HEK293 (cell line): ENCODE data around the gene ABR.
A peak's percentile ranks its signal among the peaks of the same experiment; 100 is the strongest.

Experiments
- CTCF ChIA-PET: fragments of 350-600 bp; formaldehyde crosslinking; extraction: SDS; loops from one replicate; lab custom pipeline; 2021; ENCODE audit warnings: antibody characterized with exemption; lab: Yijun Ruan, JAX
- POLR2A ChIA-PET: fragments of 300-600 bp; formaldehyde crosslinking; extraction: SDS; loops from one replicate; lab custom pipeline; 2020; ENCODE audit warnings: antibody characterized with exemption, inconsistent platforms; lab: Yijun Ruan, JAX
- H3K27ac ChIP-seq: fragments of 200-500 bp; sonication (Bioruptor generic); 2 replicates; pipeline ENCODE4 v1.5.1; 2014; ENCODE audit warnings: low read depth, low read length, control low read depth, inconsistent platforms; ENCODE audit errors: extremely low read depth
- H3K36me3 ChIP-seq, 2 experiments: fragments of 200-500 bp in 1 of 2; sonication (Bioruptor generic) in 1 of 2; 1 replicate in 1 of 2; 2 replicates in 1 of 2; pipeline ENCODE4 v1.5.1; 2014 to 2017; ENCODE audit warnings: inconsistent platforms in 2 of 2, low read length in 2 of 2; ENCODE audit not compliant: control insufficient read depth in 2 of 2, insufficient read depth in 1 of 2
- H3K4me1 ChIP-seq: fragments of 200-500 bp; sonication (Bioruptor generic); 2 replicates; pipeline ENCODE4 v1.5.1; 2014; ENCODE audit warnings: mild to moderate bottlenecking, low read length, inconsistent platforms; ENCODE audit not compliant: control insufficient read depth, insufficient read depth
- H3K4me3 ChIP-seq: 2 replicates; pipeline ENCODE4 v1.5.1; 2011; ENCODE audit warnings: low read depth, mild to moderate bottlenecking, control low read depth, low read length, moderate library complexity
- H3K9me3 ChIP-seq: fragments of 200-500 bp; sonication (Bioruptor generic); 2 replicates; pipeline ENCODE4 v1.5.1; 2014; ENCODE audit warnings: low read depth, low read length, inconsistent platforms; ENCODE audit not compliant: control insufficient read depth, insufficient read depth
- ELK4 ChIP-seq: IDR thresholded peaks from 2 replicates; pipeline ENCODE4 v1.6.1; 2011; ENCODE audit warnings: mild to moderate bottlenecking, low read depth, low read length, borderline replicate concordance
- HOXA7 ChIP-seq: sonication (generic); formaldehyde crosslinking; IDR thresholded peaks from 2 replicates; pipeline ENCODE4 v1.8.1; 2022; ENCODE audit warnings: missing genetic modification reagents, borderline replicate concordance
- HOXC10 ChIP-seq: sonication (generic); formaldehyde crosslinking; IDR thresholded peaks from 2 replicates; pipeline ENCODE4 v1.8.1; 2023; ENCODE audit warnings: mild to moderate bottlenecking, missing genetic modification reagents
- KLF10 ChIP-seq: fragments of 450-650 bp; IDR thresholded peaks from 2 replicates; pipeline ENCODE4 v1.5.1; 2018; ENCODE audit warnings: missing biosample characterization, mild to moderate bottlenecking, missing genetic modification characterization
- PRDM2 ChIP-seq: fragments of 450-650 bp; formaldehyde crosslinking; IDR thresholded peaks from 2 replicates; pipeline ENCODE4 v1.5.1; 2016; ENCODE audit warnings: missing biosample characterization, missing genetic modification characterization, borderline replicate concordance
- TRIM28 ChIP-seq: IDR thresholded peaks from 2 replicates; pipeline ENCODE4 v1.6.1; 2011; ENCODE audit warnings: low read length, control low read depth, borderline replicate concordance
- ZBTB17 ChIP-seq: fragments of 450-650 bp; formaldehyde crosslinking; IDR thresholded peaks from 2 replicates; pipeline ENCODE4 v1.5.1; 2016; ENCODE audit warnings: missing biosample characterization, missing genetic modification characterization
- ZFHX2 ChIP-seq: fragments of 450-650 bp; formaldehyde crosslinking; conservative IDR thresholded peaks from 2 replicates; pipeline ENCODE4 v1.5.1; 2016; ENCODE audit warnings: missing biosample characterization, missing genetic modification characterization
- ZFP69B ChIP-seq: fragments of 450-650 bp; formaldehyde crosslinking; IDR thresholded peaks from 2 replicates; pipeline ENCODE4 v1.5.1; 2016; ENCODE audit warnings: missing biosample characterization, missing genetic modification characterization
- ZNF157 ChIP-seq: fragments of 450-650 bp; formaldehyde crosslinking; IDR thresholded peaks from 2 replicates; pipeline ENCODE4 v1.5.1; 2016; ENCODE audit warnings: missing biosample characterization, missing genetic modification characterization
- ZNF311 ChIP-seq: fragments of 450-650 bp; formaldehyde crosslinking; IDR thresholded peaks from 2 replicates; pipeline ENCODE4 v1.5.1; 2017; ENCODE audit warnings: missing biosample characterization, missing genetic modification characterization, borderline replicate concordance
- ZNF391 ChIP-seq: fragments of 450-650 bp; formaldehyde crosslinking; IDR thresholded peaks from 2 replicates; pipeline ENCODE4 v1.5.1; 2016; ENCODE audit warnings: low read depth, missing biosample characterization, missing genetic modification characterization, borderline replicate concordance
- ZNF473 ChIP-seq: fragments of 450-650 bp; formaldehyde crosslinking; IDR thresholded peaks from 2 replicates; pipeline ENCODE4 v1.5.1; 2017; ENCODE audit warnings: missing biosample characterization, missing genetic modification characterization
- ZNF530 ChIP-seq: fragments of 450-650 bp; formaldehyde crosslinking; IDR thresholded peaks from 2 replicates; pipeline ENCODE4 v1.5.1; 2016; ENCODE audit warnings: low read depth, missing biosample characterization, missing genetic modification characterization
- ZNF596 ChIP-seq: fragments of 450-650 bp; IDR thresholded peaks from 2 replicates; pipeline ENCODE4 v1.5.0; 2018; ENCODE audit warnings: missing biosample characterization, mild to moderate bottlenecking, missing genetic modification characterization, moderate library complexity
- ZNF692 ChIP-seq: fragments of 450-650 bp; formaldehyde crosslinking; IDR thresholded peaks from 2 replicates; pipeline ENCODE4 v1.5.1; 2016; ENCODE audit warnings: missing biosample characterization, missing genetic modification characterization
- ZNF707 ChIP-seq: fragments of 450-650 bp; formaldehyde crosslinking; IDR thresholded peaks from 2 replicates; pipeline ENCODE4 v1.5.1; 2016; ENCODE audit warnings: missing biosample characterization, missing genetic modification characterization
- TF ChIP-seq, protein P1 (sequence below): fragments of 450-650 bp; formaldehyde crosslinking; IDR thresholded peaks from 2 replicates; pipeline ENCODE4 v1.5.1; 2016; ENCODE audit warnings: missing biosample characterization, missing genetic modification characterization
- TF ChIP-seq, protein P2 (sequence below): fragments of 450-650 bp; formaldehyde crosslinking; IDR thresholded peaks from 2 replicates; pipeline ENCODE4 v1.5.1; 2017; ENCODE audit warnings: missing biosample characterization, missing genetic modification characterization

ABR gene

DNA sequence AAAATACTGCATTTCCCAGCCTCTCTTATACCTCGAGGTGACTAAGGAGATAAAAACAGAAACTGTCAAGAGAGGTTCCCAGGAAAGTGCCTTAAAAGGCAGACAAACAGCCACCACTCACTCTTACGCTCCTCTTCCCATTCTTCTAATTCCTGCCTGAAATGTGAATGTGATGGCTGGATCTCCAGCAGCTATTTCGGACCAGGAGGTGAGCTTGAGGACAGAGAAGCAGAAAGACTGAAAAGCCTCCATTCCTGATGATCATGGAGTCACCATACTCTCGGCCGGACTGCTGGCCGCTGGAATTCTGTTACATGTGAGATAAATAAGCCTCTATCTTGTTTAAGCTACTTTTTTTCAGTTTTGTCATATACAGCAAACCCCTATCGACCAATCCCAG lies 41.4 kb upstream of the ABR start (continued):
- no peak for TF ChIP-seq PRDM2 (tag by site-specific recombination)
- TF ChIP-seq ZNF596 (tag by site-specific recombination) = no peak
- no peak for TF ChIP-seq ELK4

GRCh38 chr17:1220346-1220745 lies 40.6 kb upstream of the ABR start:
- Histone ChIP-seq H3K9me3 (no peaks in the 10 kb centered on the region), H3K27ac (no peak overlapping the region), H3K4me1 (0 out of 2 replicates have a peak, but pooled peaks cover 2% of the 10 kb centered on the region), H3K4me3 (no peak overlapping the region), H3K36me3 (no peaks in the 10 kb centered on the region; a peak in 1 of 3 replicates)
- peak; percentile 52; the same call in 1 of the 2 replicates for TF ChIP-seq ZBTB17 (tag by site-specific recombination)
- no peak for TF ChIP-seq ZNF473 (tag by site-specific recombination)
- ChIA-PET CTCF (no interaction called here), POLR2A (interaction anchor here (1.4 kb wide), 1 partner anchor 9 kb away, joined by 5 read pairs; no protein-coding TSS in a partner anchor)

- Histone ChIP-seq H3K9me3 (no peaks in the 10 kb centered on the region), H3K27ac (no peak overlapping the region)
- CTCF ChIA-PET = no interaction called here
Measured at GRCh38 chr17:1217089-1217385, 37.3 kb upstream of the ABR start.

DNA sequence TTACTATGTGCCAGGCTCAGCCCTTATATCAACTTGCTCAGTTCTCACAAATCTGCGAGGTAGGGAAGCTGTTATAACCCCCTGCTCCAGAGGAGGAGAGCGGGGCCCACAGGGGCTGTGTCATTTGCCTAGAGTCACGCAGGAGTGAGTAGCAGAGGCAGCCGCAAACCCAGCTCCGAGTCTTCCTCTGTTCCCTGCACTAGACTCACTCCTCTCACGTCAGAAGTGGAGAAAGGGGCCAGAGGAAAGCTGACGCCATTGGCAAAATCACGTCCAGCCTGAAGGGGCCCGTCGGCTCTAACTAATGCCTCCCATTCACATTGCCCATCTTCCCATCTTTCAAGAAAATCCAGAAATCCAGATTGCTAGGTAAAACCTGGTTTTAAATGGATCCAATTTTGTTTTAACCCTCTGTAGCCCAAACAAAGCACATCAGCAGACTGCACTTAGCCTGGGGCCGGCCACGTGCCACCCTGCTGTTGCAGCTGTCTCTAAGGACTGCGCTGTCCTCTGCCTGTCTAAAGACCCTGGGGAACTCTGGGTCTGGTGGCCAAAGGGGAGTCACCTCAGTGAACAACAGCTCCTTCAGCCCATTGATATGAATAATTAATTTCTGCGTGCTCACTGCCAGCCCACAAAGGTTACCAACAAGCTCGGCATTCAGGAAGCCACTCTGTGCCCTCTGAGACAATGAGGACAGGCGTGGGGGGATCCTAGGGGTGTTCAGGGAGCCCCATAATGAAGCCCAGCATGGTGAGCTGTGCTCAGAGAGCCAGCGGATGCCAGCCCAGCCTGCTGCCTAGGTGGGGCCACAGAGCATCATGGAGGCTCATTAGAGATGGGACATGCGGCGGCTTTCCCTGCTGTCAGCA lies 36.7 kb upstream of the ABR start:
- CTCF ChIA-PET = interaction anchor here (0.5 to 0.6 kb wide), 2 partner anchors 17 to 379 kb away, joined by 4 to 5 read pairs; no protein-coding TSS in a partner anchor
- Histone ChIP-seq H3K27ac (no peak overlapping the region), H3K9me3 (no peaks in the 10 kb centered on the region), H3K36me3 (no peaks in the 10 kb centered on the region; a peak in 1 of 3 replicates), H3K4me1 (0 out of 2 replicates have a peak, but pooled peaks cover 3% of the 10 kb centered on the region), H3K4me3 (no peak overlapping the region)
- POLR2A ChIA-PET = no interaction called here
- TF ChIP-seq ZFP69B = peak; percentile 34; the same call in 1 of the 2 replicates
- no peak for TF ChIP-seq ZNF311 (tag by site-specific recombination)
- TF ChIP-seq ZNF692 = peak; percentile 48; the same call in 1 of the 2 replicates
- TF ChIP-seq, protein P1, sequence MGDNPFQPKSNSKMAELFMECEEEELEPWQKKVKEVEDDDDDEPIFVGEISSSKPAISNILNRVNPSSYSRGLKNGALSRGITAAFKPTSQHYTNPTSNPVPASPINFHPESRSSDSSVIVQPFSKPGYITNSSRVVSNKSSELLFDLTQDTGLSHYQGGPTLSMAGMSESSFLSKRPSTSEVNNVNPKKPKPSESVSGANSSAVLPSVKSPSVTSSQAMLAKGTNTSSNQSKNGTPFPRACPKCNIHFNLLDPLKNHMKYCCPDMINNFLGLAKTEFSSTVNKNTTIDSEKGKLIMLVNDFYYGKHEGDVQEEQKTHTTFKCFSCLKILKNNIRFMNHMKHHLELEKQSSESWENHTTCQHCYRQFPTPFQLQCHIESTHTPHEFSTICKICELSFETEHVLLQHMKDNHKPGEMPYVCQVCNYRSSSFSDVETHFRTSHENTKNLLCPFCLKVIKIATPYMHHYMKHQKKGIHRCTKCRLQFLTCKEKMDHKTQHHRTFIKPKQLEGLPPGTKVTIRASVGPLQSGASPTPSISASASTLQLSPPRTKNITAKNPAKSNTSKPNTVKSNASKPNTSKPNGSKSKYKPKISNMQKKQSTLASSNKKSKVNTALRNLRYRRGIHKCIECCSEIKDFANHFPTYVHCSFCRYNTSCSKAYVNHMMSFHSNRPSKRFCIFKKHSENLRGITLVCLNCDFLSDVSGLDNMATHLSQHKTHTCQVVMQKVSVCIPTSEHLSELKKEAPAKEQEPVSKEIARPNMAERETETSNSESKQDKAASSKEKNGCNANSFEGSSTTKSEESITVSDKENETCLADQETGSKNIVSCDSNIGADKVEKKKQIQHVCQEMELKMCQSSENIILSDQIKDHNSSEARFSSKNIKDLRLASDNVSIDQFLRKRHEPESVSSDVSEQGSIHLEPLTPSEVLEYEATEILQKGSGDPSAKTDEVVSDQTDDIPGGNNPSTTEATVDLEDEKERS = no peak
- TF ChIP-seq TRIM28 = no peak
- TF ChIP-seq HOXC10 (CRISPR knock-in tag) = no peak

More at GRCh38 chr17:1217089-1217385, 37.3 kb upstream of the ABR start:
- Histone ChIP-seq H3K4me1 (0 out of 2 replicates have a peak, but pooled peaks cover 2% of the 10 kb centered on the region), H3K4me3 (no peak overlapping the region), H3K36me3 (no peaks in the 10 kb centered on the region; a peak in 1 of 3 replicates)
- POLR2A ChIA-PET = no interaction called here
- TF ChIP-seq ZFHX2 (tag by site-specific recombination) (no peak), HOXA7 (CRISPR knock-in tag) (no peak), ZNF391 (tag by site-specific recombination) (no peak), ZNF157 (tag by site-specific recombination) (no peak), ZNF530 (tag by site-specific recombination) (no peak), KLF10 (tag by site-specific recombination) (no peak), ZNF707 (no peak)
- TF ChIP-seq, protein P2, sequence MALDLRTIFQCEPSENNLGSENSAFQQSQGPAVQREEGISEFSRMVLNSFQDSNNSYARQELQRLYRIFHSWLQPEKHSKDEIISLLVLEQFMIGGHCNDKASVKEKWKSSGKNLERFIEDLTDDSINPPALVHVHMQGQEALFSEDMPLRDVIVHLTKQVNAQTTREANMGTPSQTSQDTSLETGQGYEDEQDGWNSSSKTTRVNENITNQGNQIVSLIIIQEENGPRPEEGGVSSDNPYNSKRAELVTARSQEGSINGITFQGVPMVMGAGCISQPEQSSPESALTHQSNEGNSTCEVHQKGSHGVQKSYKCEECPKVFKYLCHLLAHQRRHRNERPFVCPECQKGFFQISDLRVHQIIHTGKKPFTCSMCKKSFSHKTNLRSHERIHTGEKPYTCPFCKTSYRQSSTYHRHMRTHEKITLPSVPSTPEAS = no peak
